Measurements from ENCODE around the gene CENPQ.
"Not testable (repeated sequence)": the region's sequence is repeated elsewhere in the genome, so short reads cannot be mapped to it uniquely, and the experiment has no call there.

Gene CENPQ

DNA sequence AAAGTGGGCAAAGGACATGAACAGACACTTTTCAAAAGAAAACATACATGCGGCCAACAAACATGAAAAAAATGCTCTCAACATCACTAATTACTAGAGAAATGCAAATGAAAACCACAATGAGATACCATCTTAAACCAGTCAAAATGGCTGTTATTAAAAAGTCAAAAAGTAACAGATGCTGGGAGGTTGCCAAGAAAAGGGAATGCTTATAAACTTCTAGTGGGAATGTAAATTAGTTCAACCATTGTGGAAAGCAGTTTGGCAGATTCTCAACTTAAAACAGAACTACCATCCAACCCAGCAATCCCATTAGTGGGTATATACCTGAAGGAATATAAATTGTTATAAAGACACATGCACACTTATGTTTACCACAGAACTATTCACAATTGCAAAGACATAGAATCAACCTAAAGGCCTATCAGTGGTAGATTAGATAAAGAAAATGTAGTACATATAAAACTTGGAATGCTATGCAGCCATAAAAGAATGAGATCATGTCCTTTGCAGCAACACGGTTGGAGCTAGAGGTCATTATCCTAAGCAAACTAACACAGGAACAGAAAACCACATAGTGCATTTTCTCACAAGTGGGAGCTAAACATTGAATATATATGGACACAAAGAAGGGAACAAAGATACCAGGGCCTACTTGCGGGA is 16.3 kb downstream of the CENPQ start:
- TF ChIP-seq, protein P1, sequence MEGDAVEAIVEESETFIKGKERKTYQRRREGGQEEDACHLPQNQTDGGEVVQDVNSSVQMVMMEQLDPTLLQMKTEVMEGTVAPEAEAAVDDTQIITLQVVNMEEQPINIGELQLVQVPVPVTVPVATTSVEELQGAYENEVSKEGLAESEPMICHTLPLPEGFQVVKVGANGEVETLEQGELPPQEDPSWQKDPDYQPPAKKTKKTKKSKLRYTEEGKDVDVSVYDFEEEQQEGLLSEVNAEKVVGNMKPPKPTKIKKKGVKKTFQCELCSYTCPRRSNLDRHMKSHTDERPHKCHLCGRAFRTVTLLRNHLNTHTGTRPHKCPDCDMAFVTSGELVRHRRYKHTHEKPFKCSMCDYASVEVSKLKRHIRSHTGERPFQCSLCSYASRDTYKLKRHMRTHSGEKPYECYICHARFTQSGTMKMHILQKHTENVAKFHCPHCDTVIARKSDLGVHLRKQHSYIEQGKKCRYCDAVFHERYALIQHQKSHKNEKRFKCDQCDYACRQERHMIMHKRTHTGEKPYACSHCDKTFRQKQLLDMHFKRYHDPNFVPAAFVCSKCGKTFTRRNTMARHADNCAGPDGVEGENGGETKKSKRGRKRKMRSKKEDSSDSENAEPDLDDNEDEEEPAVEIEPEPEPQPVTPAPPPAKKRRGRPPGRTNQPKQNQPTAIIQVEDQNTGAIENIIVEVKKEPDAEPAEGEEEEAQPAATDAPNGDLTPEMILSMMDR (IDR thresholded peaks at IDR 0.05; ENCODE audit: borderline replicate concordance, insufficient read depth, low read depth, low read length): no peak
- H3K4me3 ChIP-seq (ENCODE audit: low read depth, low read length): no peak overlapping the region

DNA sequence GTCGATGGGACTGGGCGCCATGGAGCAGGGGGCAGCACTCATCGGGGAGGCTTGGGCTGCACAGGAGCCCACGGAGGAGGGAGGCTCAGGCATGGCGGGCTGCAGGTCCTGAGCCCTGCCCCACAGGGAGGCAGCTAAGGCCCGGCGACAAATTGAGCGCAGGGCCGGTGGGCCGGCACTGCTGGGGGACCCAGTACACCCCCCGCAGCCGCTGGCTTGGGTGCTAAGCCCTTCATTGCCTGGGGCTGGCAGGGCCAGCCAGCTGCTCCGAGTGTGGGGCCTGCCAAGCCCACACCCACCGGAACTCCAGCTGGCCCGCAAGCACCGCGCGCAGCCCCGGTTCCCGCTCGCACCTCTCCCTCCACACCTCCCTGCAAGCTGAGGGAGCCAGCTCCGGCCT is 18.7 kb downstream of the CENPQ start:
- not testable (repeated sequence) for H3K4me3 ChIP-seq (ENCODE audit: low read depth, low read length)

DNA sequence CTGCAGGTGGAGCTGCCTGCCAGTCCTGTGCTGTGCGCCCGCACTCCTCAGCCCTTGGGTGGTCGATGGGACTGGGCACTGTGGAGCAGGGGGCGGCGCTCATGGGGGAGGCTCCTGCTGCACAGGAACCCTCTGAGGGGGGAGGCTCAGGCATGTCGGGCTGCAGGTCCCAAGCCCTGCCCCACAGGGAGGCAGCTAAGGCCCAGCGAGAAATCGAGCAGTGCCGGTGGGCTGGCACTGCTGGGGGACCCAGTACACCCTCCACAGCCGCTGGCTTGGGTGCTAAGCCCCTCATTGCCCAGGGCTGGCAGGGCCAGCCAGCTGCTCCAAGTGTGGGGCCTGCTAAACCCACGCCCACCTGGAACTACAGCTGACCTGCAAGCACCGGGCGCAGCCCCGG is 20.2 kb downstream of the CENPQ start:
- not testable (repeated sequence) for H3K4me3 ChIP-seq (ENCODE audit: low read depth, low read length)

DNA sequence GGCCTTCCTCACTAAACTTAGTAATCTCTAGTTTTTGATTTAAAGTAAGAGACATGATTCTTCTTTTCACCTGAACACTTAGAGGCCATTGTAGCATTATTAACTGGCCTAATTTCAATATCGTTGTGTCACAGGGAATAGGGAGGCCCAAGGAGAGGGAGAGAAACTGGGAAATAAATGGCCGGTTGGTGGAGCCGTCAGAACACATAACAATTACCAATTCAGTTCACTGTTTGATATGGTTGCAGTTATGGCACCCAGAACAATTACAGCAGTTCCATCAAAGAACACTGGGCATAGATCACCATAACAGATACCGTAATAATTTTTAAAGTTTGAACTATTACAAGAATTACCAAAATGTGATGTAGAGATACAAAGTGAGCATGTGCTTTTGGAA is 27.5 kb downstream of the CENPQ start:
- H3K4me3 ChIP-seq (ENCODE audit: low read depth, low read length): no peak overlapping the region
- TF ChIP-seq, protein P1 (IDR thresholded peaks at IDR 0.05; ENCODE audit: borderline replicate concordance, insufficient read depth, low read depth, low read length): no peak

DNA sequence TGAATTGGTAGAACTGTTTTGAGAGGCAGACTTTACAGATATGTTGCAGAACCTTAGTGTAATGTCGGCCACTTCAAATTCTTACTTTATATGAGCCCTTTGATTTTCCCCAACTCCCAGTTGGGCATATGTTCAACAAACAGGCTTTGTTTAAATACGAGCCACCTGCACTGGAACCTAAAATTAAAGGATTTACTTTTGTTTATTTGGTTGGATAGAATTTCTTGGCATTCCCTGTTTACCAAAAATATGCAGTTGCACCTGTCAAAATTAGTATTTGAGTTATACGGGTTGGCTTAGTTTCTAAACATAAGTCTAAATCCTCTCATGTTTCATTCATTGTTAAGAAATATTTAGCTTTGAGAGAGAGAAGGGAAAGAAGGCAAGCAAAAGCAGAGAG is 34.1 kb downstream of the CENPQ start:
- H3K4me3 ChIP-seq (ENCODE audit: low read depth, low read length): no peak overlapping the region
- TF ChIP-seq, protein P1 (IDR thresholded peaks at IDR 0.05; ENCODE audit: borderline replicate concordance, insufficient read depth, low read depth, low read length): no peak

DNA sequence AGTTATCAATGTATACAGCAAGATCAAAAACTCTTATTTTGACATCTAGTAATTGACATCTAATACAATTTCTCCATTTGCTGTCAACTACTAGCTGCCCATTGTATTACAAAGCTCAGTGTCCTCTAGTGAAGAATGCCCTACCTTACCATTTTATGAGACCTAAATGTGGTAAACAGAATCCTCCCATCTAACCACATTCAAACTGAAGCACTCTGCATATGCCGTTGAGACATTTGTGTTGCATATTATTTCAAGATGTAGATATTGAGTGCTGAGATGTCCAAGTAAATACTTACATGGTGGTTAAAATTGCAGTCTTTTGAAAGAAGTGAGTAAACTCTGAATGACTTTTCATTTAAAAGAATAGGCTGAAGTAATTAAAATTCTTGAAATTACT is 36.0 kb downstream of the CENPQ start:
- H3K4me3 ChIP-seq (ENCODE audit: low read depth, low read length): no peak overlapping the region
- TF ChIP-seq, protein P1 (IDR thresholded peaks at IDR 0.05; ENCODE audit: borderline replicate concordance, insufficient read depth, low read depth, low read length): no peak

DNA sequence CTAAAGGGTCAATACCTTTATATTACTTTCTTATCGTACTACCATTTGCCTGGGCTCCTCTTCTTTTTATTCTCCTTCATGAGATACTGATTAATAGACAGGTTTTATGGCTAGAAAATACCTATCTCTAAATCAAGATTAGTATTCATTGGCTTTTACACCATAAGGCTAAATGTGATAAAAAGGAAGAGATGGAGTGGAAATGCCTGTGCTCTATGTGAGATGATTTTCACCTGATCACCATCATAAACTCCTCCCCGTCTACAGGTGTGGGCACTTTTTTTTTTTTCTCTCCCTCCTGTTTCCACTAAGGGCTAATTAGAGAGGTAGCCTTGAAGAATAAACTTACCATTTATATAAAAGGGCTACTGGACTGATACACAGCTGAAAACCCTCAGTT is 36.5 kb downstream of the CENPQ start, which contains the start of gene GLYATL3:
Gene GLYATL3, plus strand, starts transcription at position 301 of the 400 bp plus-strand sequence. CDS start 12,068 bp downstream, outside the sequence.
- TF ChIP-seq, protein P1 (IDR thresholded peaks at IDR 0.05; ENCODE audit: borderline replicate concordance, insufficient read depth, low read depth, low read length): no peak
- H3K4me3 ChIP-seq (ENCODE audit: low read depth, low read length): no peak within 1 kb of the TSS

DNA sequence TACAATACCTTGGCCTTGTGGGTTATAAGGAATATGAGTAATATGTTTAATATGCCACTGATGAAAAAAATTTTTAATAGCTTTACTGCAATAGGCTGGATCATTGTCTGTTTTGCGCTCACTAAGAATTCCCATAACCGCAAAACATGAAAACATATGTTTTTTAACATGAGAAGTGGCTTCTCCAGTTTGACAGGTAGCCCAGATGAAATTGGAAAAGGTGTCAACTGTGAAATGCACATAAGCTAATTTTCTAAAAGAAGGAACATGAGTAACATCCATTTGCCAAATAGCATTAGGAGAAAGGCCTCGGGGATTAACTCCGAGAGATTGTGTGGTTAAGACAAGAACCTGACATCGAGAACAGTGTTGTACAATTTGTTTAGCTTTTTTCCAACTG is 41.5 kb downstream of the CENPQ start:
- H3K4me3 ChIP-seq (ENCODE audit: low read depth, low read length): no peak overlapping the region
- TF ChIP-seq, protein P1 (IDR thresholded peaks at IDR 0.05; ENCODE audit: borderline replicate concordance, insufficient read depth, low read depth, low read length): no peak
